Middle frontal gyrus (tissue), 1 donor: ENCODE results near the gene SLC22A31.
"Not testable (repeated sequence)": the region's sequence is repeated elsewhere in the genome, so short reads cannot be mapped to it uniquely, and the experiment has no call there.

Experiments
- DNase-seq: peaks from one replicate; pipeline ENCODE4 v3.0.0-alpha.2; 2015; ENCODE audit warnings: low spot score; ENCODE audit errors: extremely low spot score

Gene SLC22A31

DNA sequence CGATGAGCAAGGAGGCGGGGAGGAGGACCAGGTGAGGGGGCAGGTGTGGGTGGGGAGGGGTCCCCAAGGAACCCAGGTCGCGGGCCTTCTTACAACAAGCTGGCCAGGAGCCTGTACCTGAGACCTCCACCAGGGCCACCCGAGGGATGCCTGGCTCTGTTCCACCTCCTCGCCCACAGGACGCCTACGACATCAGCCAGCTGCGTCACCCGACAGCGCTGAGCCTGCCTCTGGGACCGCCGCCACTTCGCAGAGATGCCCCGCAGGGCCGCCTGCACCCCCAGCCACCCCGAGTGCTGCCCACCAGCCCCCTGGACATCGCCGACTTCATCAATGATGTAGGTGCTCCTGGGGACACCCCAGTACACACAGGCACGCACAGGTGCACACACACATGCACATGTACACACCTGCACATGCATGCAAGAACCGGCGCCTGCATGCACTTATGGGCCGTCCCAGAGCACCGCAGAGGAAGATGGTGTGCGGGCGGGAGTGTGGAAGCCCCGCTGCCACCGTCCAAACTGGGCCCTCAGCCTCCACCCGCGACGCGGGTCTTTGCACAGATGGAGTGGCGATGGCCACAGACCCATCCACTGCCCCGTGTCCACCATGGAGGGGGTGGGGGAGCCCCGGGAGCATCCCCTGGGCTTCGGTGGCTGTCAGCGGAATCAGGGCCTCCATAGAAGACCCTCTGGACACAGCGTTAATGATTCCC lies 6.6 kb downstream of the SLC22A31 start:
- DNase-seq: no peak

DNA sequence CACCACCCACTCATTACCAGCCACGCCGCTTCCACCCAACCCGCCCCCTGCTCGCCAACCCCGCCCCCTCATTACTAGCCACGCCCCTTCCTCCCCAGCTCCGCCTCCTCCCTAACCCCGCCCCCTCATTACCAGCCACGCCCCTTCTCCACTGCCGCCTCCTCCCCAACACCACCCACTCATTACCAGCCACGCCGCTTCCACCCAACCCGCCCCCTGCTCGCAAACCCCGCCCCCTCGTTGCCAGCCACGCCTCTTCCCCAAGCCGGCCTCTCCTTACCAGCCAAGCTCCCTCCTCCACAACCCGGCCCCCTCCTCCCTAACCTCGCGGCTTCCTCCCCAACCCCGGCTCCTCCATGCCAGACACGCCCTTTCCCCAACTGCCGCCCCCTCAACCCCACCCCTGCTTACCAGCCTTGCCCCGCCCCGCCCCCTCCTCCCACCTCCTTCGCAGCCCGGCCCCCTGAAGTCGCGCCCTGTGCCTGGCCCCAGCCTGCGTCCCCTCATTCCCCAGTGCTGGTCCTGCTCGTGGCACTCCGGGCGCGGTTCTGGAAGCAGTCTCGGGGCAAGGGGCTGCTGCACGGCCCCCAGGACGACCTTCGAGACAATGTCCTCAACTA lies 7.3 kb downstream of the SLC22A31 start:
- DNase-seq: no peak

DNA sequence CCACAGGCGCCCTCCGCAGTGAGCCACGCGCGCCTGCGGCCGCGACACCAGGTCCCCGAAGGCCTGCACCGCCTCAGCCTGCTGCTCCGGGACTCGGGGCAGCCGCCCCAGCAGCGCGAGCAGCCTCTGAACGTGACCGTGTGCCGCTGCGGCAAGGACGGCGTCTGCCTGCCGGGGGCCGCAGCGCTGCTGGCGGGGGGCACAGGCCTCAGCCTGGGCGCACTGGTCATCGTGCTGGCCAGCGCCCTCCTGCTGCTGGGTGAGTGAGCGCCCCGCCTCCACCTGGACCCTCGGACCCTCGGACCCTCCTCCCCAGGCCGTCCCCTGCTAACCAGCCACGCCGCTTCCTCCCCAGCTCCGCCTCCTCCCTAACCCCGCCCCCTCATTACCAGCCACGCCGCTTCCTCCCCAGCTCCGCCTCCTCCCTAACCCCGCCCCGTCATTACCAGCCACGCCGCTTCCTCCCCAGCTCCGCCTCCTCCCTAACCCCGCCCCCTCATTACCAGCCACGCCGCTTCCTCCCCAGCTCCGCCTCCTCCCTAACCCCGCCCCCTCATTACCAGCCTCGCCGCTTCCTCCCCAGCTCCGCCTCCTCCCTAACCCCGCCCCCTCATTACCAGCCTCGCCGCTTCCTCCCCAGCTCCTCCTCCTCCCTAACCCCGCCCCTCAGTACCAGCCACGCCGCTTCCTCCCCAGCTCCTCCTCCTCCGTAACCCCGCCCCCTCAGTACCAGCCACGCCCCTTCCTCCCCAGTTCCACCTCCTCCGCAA lies 8.0 kb downstream of the SLC22A31 start:
- DNase-seq: not testable (repeated sequence)

DNA sequence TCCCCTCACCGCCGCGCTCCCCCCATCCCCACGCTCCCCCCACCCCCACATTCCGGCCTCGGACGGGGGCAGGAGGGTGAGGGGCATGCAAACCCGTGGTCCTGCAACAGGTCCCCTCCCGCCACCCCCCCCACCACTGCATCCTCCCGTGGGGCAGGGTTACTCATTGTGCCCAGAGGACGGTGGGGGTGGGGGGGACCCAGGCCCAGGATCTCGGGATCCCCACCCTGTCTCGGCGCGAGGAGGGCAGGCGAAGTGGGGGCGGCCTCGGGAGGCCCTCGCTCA lies 8.5 kb downstream of the SLC22A31 start:
- no peak for DNase-seq

DNA sequence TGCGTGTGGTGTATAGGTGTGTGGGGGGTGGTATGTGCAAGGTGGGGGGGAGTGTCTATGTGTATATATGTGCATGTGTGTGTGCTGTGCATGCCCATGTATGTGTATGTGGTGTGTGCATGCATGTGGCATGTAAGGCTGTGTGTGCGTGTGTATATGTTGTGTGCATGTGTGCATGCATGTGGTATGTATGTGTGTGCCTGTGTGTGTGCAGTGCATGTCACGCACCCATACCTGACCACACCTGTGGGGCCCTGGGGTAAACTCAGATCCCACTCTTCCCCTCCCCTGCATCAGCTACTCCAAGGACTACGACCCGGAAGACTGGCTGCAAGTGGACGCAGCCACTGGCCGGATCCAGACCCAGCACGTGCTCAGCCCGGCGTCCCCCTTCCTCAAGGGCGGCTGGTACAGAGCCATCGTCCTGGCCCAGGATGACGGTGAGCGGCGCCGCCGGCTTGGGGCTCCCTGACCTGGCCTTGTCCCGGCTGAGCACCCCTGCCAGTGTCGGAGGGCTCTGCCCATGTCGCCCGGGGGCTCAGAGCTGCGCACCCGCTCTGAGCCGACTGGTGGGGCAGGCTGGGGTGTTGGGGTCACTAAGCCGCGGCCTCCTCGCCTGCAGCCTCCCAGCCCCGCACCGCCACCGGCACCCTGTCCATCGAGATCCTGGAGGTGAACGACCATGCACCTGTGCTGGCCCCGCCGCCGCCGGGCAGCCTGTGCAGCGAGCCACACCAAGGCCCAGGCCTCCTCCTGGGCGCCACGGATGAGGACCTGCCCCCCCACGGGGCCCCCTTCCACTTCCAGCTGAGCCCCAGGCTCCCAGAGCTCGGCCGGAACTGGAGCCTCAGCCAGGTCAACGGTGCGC lies 9.1 kb downstream of the SLC22A31 start:
- no peak for DNase-seq

DNA sequence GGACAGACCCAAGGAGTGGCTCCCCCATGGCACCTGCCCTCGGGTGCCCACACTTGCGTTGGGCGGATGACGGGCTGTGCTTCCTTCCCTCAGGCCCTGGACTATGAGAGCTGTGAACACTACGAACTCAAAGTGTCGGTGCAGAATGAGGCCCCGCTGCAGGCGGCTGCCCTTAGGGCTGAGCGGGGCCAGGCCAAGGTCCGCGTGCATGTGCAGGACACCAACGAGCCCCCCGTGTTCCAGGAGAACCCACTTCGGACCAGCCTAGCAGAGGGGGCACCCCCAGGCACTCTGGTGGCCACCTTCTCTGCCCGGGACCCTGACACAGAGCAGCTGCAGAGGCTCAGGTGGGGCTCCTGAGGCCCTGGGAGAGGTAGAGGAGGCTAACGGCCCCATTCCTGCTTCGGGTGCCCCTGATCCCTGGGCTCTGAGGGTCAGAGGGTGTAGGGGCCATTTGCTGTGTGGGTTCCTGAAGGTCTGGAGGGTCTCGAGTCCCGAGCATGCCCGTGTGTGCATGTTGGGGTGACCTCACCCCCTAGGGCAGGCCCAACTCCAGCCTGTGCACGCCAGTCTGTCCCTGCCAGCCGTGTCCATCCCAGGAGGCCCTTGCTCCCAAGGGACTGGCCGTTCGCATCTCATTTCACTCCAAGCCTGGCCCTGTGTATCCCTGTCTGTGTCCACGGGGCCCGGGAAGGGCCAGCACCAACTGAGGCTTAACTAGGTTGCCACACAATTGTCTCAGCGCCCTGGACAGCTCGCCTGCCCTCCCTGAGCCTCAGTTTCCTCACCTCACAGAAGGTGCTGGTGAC lies 10.0 kb downstream of the SLC22A31 start:
- no peak for DNase-seq

DNA sequence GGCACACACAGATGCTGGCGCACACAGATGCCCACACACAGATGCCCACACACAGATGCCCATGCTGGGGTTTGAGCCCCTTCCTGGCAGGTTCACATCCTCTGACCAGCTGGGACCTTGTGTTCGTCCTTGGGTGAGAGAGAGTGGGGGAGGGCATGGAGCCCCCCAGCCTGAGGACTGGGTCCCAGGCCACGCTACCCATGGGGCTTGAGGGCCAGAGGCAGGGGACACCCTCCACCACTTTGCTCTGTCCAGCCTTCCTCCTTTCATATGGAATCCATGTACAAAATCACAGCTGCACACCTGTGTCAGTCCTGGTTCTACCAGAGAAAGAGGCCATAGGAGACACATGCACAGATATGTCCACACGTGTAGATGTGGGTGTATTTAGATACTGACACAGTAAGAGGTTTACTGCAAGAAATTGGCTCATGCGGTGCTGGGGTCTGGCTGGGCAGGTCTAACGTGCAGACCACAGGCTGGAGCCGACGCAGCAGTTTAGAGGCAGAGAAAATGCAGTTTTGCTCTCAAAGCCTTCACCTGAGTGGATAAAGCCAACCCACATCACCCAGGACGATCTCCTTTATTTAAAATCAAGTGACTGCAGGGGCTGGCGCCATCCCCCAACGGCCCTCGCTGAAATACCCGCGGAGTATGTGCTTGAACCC lies 10.8 kb downstream of the SLC22A31 start:
- DNase-seq: no peak

DNA sequence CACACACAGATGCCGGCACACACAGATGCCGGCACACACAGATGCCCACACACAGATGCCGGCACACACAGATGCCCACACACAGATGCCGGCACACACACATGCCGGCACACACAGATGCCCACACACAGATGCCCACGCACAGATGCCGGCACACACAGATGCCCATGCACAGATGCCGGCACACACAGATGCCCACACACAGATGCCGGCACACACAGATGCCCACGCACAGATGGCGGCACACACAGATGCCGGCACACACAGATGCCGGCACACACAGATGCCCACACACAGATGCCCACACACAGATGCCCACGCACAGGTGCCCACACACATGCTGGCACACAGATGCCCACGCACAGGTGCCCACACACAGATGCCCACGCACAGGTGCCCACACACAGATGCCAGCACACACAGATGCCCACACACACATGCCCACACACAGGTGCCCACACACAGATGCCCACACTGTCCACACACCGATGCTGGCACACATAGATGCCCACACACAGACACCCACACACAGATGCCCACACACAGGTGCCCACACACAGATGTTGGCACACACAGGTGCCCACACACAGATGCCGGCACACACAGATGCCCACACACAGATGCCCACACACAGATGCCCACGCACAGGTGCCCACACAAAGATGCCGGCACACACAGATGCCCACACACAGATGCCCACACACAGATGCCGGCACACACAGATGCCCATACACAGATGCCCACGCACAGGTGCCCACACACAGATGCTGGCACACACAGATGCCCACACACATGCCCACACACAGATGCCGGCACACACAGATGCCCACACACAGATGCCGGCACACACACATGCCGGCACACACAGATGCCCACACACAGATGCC lies 11.6 kb downstream of the SLC22A31 start:
- not testable (repeated sequence) for DNase-seq

DNA sequence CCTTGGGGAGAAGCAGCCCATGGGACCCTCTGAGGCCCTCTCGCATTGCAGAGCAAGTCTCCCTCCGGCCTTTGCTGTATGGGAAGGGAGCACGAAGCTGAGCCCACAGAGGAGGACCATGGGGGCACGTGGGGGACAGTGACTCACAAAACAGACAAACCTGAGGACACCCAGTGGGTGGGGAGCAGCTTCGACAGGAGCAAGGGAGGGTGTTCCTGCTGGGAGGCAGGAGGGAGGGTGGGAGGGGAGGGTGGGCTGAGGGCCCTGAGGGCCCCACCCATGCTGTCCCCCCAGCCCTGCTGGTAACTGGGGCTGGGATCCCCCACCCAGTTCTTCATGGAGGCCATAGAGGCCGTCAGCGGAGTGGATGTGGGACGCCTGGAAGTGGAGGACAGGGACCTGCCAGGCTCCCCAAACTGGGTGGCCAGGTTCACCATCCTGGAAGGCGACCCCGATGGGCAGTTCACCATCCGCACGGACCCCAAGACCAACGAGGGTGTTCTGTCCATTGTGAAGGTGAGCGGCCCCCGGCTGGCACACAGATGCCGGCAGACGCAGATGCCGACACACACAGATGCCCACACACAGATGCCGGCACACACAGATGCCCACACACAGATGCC lies 12.5 kb downstream of the SLC22A31 start:
- no peak for DNase-seq

DNA sequence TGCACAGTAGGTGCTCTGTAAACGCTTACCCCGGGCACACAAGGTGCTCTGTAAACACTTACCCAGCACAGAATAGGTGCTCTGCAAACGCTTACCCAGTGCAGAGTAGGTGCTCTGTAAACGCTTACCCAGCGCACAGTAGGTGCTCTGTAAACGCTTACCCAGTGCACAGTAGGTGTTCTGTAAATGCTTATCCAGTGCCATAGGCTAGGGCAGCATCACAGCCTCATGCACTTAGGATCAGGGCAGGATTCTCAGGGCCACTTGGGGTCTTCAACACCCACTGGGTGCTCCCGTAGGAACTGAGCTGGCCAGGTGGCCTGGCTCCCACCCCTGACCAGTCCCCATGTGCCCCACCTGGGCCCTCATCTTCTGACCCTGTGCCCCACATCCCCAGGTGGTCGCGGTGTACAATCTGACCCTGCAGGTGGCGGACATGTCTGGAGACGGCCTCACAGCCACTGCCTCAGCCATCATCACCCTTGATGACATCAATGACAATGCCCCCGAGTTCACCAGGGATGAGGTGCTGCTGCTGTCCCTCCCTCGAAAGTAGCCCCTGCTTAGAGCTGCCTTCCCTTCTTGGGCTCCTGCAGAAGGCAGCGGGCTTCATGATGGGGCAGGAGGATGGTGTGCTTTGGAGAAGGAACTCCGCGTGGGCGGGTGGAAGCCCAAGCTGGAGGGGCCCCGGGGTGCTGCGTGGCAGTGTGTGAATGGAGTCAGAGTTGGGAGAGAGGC lies 13.1 kb downstream of the SLC22A31 start:
- DNase-seq: no peak

DNA sequence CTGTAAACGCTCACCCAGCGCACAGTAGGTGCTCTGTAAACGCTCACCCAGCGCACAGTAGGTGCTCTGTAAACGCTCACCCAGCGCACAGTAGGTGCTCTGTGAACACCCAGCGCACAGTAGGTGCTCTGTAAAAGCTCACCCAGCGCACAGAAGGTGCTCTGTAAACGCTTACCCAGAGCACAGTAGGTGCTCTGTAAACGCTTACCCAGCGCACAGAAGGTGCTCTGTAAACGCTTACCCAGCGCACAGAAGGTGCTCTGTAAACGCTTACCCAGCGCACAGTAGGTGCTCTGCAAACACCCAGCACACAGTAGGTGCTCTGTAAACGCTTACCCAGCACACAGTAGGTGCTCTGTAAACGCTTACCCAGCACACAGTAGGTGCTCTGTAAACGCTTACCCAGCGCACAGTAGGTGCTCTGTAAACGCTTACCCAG lies 13.7 kb downstream of the SLC22A31 start:
- not testable (repeated sequence) for DNase-seq

DNA sequence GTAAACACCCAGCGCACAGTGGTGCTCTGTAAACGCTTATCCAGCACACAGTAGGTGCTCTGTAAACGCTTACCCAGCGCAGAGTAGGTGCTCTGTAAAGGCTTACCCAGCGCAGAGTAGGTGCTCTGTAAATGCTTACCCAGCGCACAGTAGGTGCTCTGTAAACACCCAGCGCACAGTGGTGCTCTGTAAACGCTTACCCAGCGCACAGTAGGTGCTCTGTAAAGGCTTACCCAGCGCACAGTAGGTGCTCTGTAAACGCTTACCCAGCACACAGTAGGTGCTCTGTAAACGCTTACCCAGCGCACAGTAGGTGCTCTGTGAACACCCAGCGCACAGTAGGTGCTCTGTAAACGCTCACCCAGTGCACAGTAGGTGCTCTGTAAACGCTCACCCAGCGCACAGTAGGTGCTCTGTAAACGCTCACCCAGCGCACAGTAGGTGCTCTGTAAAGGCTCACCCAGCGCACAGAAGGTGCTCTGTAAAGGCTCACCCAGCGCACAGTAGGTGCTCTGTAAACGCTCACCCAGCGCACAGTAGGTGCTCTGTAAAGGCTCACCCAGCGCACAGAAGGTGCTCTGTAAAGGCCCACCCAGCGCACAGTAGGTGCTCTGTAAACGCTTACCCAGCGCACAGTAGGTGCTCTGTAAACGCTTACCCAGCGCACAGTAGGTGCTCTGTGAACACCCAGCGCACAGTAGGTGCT lies 14.3 kb downstream of the SLC22A31 start:
- not testable (repeated sequence) for DNase-seq

DNA sequence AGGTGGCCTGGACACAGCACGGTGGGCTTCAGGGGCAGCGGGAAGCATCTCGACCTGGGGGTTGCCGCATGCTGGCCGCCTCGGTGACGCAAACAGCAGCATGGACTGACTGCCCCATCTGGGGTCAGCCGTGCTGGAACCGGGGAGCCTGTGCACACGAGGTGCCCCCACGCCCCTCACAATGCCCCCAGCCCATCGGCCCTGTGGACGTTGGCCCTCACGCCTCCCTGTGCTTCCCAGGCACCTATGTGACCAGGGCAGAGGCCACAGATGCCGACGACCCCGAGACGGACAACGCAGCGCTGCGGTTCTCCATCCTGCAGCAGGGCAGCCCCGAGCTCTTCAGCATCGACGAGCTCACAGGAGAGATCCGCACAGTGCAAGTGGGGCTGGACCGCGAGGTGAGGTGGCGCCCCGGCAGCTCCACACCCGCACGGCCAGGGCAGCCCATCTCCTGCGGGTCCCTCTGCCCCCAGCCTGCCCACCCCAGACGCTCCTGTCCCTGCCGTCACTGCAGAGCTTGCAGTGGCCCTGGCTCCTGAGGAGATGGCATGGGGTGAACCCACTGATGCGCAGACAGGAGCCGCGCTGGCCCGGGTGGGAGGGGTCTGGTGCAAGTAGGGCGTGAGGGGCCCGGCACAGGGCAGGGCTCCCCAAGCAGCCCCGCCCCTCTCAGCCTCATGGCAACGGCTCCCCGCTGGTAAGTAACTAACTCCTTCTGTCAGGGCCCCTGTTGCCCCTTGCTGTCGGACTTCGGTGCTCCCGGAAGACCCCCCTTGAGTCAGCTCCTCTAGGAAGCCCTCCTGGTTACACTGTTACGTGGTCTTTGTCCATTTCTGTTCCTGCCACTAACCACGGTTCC lies 15.2 kb downstream of the SLC22A31 start:
- DNase-seq: no peak

DNA sequence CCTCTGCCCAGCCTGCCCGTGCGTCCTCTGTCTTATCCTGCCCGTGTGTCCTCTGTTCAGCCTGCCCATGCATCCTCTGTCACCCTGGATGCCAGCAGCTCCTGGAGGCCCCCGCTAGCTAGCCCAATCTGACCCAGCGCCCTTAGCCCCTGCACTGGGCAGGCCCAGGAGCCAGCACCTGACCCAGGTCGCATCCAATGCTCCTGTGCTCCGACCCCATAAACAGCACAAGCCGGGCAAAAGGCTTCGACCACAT lies 15.7 kb downstream of the SLC22A31 start:
- no peak for DNase-seq

DNA sequence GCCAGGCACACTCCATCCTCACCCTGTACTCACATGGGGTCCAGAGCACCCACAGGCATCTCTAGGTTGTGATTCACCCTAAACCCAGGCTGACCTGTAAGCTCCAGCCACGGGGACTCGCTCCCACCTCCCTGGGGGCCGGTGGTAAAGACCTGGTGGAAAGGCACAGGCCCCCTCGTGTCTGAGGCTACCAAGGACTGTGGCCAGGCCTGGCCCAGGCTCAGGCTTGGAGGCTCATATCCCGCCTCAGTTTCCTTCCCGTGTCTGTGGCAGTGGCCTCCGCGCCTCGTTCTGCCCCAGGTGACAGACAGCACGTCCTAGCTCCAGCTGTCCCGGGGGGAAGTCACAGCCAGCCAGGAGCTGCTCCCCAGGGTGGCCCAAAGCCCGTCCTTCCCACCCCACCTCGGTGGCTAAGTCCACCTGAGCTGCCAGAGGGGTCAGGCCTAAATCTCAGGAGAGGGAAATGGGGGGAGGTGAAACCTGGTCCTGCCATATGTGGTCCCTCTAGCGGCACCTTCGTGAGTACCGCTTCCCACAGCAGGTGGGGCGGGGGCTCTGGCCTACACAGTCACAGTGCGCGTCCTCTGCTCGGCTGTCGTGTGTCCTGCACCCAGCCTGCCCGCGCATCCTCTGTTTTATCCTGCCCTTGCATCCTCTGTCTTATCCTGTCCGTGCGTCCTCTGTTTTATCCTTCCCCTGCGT lies 16.2 kb downstream of the SLC22A31 start:
- DNase-seq: no peak

DNA sequence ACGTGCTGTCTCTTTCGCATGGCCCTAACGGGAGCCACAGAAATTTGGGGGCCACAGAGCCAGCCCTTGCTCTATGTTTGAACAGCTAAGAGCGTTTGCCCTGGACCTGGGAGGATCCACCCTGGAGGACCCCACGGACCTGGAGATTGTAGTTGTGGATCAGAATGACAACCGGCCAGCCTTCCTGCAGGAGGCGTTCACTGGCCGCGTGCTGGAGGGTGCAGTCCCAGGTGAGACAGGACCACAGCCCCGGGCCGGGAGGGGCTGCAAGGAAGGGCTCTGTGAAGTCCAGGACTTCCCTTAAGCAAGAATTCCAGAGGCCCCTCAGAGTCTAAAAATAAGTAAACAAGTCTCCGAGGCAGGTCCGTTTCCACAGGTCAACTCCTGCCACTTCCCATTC lies 16.9 kb downstream of the SLC22A31 start:
- no peak for DNase-seq
